ENCODE results near the gene GPR180. TPM values are rescaled to one million over a fixed set of nuclear protein-coding genes. Genes with fewer than 3 reads are reported as not detected.

GPR180 gene
- total RNA-seq, 1 donor from 2014 or later: 6.6 TPM

GRCh38 chr13:94674609-94675348 lies 73.1 kb downstream of the GPR180 start:
- Mint-ChIP-seq H3K27me3 (ENCODE audit: low read depth) (peaks cover 11% of the 10 kb centered on the region), H3K4me3 (no peak overlapping the region), H3K36me3 (ENCODE audit: low read depth) (no peaks in the 10 kb centered on the region), H3K27ac (ENCODE audit: unreplicated experiment) (no peak overlapping the region), H3K9me3 (peaks cover 3% of the 10 kb centered on the region), H3K4me1 (peaks cover 39% of the 10 kb centered on the region)
- peak; percentile 83 for TF ChIP-seq CTCF (conservative IDR thresholded peaks at IDR 0.05)
- peak; percentile 72 for DNase-seq (ENCODE audit: low read depth, low spot score)

GRCh38 chr13:94677799-94678198 lies 76.1 kb downstream of the GPR180 start:
- no peak for TF ChIP-seq CTCF (conservative IDR thresholded peaks at IDR 0.05)

GRCh38 chr13:94678845-94679244 lies 77.2 kb downstream of the GPR180 start:
- TF ChIP-seq CTCF (conservative IDR thresholded peaks at IDR 0.05): no peak
- no peak for DNase-seq (ENCODE audit: low read depth, low spot score)
- Mint-ChIP-seq H3K36me3 (ENCODE audit: low read depth) (no peaks in the 10 kb centered on the region), H3K4me1 (peaks cover 45% of the 10 kb centered on the region), H3K27ac (ENCODE audit: unreplicated experiment) (no peak overlapping the region), H3K4me3 (no peak overlapping the region), H3K27me3 (ENCODE audit: low read depth) (peaks cover 20% of the 10 kb centered on the region), H3K9me3 (peaks cover 3% of the 10 kb centered on the region)

More at GRCh38 chr13:94677799-94678198, 76.1 kb downstream of the GPR180 start:
- H3K27me3 Mint-ChIP-seq (ENCODE audit: low read depth): peaks cover 15% of the 10 kb centered on the region
- no peaks in the 10 kb centered on the region for H3K36me3 Mint-ChIP-seq (ENCODE audit: low read depth)
- no peak overlapping the region for H3K4me3 Mint-ChIP-seq
- peaks cover 3% of the 10 kb centered on the region for H3K9me3 Mint-ChIP-seq
- peaks cover 43% of the 10 kb centered on the region for H3K4me1 Mint-ChIP-seq
- DNase-seq (ENCODE audit: low read depth, low spot score): no peak
- H3K27ac Mint-ChIP-seq (ENCODE audit: unreplicated experiment): no peak overlapping the region

- H3K36me3 Mint-ChIP-seq (ENCODE audit: low read depth): no peaks in the 10 kb centered on the region
- peaks cover 20% of the 10 kb centered on the region for H3K27me3 Mint-ChIP-seq (ENCODE audit: low read depth)
- TF ChIP-seq CTCF (conservative IDR thresholded peaks at IDR 0.05): no peak
- H3K4me3 Mint-ChIP-seq: no peak overlapping the region
- no peak for DNase-seq (ENCODE audit: low read depth, low spot score)
- H3K27ac Mint-ChIP-seq (ENCODE audit: unreplicated experiment): no peak overlapping the region
- peaks cover 3% of the 10 kb centered on the region for H3K9me3 Mint-ChIP-seq
- peaks cover 38% of the 10 kb centered on the region for H3K4me1 Mint-ChIP-seq
These were observed 78.0 kb downstream of the GPR180 start for GRCh38 chr13:94679614-94680013.

- no peak for DNase-seq (ENCODE audit: low read depth, low spot score)
- H3K9me3 Mint-ChIP-seq: peaks cover 3% of the 10 kb centered on the region
- H3K27me3 Mint-ChIP-seq (ENCODE audit: low read depth): peaks cover 16% of the 10 kb centered on the region
- no peak for TF ChIP-seq CTCF (conservative IDR thresholded peaks at IDR 0.05)
- no peaks in the 10 kb centered on the region for H3K36me3 Mint-ChIP-seq (ENCODE audit: low read depth)
- H3K27ac Mint-ChIP-seq (ENCODE audit: unreplicated experiment): no peak overlapping the region
- H3K4me1 Mint-ChIP-seq: peaks cover 18% of the 10 kb centered on the region
- H3K4me3 Mint-ChIP-seq: no peak overlapping the region
These were observed 80.6 kb downstream of the GPR180 start for GRCh38 chr13:94682229-94682628.

All from neural crest cell (in vitro differentiated cells).